Testis (tissue), 2 donors: ENCODE results near the gene GNB1L.

Source experiments
- POLR2A ChIP-seq: fragments of 450-650 bp; IDR thresholded peaks from one replicate; pipeline ENCODE4 v1.6.1; 2017; ENCODE audit warnings: antibody characterized with exemption, mild to moderate bottlenecking, moderate library complexity
- TF ChIP-seq, protein P1 (sequence below), 3 experiments: fragments of 450-650 bp in 2 of 3; fragments of 200-600 bp in 1 of 3; sonication (generic) in 1 of 3; IDR thresholded peaks; one replicate each; pipeline ENCODE4 v1.5.1; 2016 to 2019; ENCODE audit warnings: antibody characterized with exemption in 3 of 3, mild to moderate bottlenecking in 2 of 3, moderate library complexity in 1 of 3

DNA sequence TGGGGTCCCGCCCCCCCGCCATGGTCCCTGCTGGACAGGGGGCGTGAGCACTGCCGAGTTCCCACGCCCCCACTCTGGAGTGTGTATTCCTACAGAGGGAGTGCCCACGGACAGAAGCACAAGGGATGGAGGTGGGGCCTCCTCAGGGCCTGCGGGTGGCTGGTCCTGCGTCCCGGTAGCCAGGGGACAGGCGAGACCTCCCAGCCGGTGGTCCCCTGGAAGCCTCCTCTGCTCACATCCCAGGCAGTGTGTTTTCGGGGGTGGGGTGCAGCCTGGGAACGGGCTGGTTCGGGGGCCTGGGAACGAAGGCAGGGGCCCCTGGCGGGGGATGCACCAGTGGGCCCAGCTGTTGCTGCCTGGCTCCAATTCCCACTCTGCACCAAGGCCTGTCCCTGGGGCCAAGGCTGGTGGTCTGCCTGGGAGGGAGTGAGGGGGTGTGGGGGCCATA, 115.2 kb downstream of the GNB1L start:
- TF ChIP-seq, protein P1, sequence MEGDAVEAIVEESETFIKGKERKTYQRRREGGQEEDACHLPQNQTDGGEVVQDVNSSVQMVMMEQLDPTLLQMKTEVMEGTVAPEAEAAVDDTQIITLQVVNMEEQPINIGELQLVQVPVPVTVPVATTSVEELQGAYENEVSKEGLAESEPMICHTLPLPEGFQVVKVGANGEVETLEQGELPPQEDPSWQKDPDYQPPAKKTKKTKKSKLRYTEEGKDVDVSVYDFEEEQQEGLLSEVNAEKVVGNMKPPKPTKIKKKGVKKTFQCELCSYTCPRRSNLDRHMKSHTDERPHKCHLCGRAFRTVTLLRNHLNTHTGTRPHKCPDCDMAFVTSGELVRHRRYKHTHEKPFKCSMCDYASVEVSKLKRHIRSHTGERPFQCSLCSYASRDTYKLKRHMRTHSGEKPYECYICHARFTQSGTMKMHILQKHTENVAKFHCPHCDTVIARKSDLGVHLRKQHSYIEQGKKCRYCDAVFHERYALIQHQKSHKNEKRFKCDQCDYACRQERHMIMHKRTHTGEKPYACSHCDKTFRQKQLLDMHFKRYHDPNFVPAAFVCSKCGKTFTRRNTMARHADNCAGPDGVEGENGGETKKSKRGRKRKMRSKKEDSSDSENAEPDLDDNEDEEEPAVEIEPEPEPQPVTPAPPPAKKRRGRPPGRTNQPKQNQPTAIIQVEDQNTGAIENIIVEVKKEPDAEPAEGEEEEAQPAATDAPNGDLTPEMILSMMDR (IDR thresholded peaks at IDR 0.05), result no peak
- no peak for TF ChIP-seq POLR2A
